GM21367 (cell line): ENCODE measurements around the gene PCDH7.

ENCODE experiments used
- ATAC-seq: cut with Tn5 transposase; IDR thresholded peaks from one replicate; pipeline ENCODE4 v1.9.1; 2021; ENCODE audit not compliant: unreplicated experiment

The PCDH7 gene

DNA sequence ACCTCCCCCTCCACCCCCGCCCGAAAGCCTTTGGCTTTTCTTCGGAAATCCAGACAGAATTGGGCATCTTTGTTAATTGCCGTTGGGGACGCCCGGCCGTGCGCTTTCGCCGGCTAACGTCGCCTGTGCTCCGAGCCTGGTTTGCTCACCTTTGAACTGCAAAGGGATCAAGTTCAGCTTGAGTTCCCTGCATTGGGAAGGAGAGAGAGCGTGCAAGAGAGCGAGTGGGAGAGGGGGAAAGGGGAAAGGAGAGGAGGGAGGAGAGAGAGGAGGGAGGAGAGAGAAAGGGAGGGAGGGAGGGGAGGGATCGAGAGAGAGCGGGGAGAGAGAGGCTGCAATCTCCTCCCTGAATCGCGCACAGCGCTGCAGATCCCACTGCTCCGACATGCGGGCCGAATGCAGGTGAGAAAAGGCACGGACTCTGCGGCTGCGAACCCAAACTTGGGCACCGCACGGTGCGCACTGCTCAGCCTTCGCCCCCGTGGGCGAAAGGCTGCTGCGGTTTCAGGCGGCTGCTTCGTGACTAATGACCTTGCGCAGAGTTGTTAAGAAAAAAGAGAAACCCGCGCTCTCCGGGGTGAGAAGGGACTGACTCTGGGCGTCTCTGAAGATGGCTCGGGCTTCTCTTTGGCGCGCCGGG, at the start of gene PCDH7:
Gene PCDH7 (plus strand): TSS at position 349 of the 640 bp plus-strand sequence. CDS start 1,054 bp downstream, outside the sequence.
- no peak for ATAC-seq

GRCh38 chr4:30671926-30672448, 48.2 kb upstream of the PCDH7 start:
- ATAC-seq, result no peak

GRCh38 chr4:30696191-30696590, 24.0 kb upstream of the PCDH7 start:
- no peak for ATAC-seq

DNA sequence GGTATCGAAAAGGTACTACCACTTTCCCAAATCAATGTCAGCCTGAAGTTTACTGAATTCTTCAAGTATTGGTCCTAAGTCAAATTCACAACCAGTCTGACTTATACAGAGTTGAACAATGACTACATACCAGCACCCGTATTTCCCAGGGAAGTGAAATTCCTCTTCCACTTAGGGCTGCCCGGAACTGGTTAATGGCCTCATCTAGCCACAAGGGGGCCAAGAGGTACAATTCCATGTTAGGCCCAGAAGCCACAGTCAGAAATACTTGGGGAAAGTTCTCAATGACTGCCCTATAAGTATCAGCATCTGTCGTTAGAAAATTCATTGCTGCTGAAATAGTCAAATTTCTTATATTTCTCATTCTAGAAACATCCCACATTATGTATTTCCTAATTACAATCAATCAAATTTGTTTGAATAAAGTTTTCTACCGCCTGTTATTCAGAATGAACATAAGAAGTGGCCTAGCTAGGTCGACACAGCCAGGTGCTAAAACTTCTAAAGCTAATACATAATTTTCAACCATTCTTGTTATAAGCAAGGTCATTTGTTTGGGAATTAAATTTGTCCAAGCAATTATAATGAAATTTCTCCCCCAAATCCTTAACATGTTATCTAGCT, 5.6 kb upstream of the PCDH7 start:
- peak; percentile 69 for ATAC-seq

DNA sequence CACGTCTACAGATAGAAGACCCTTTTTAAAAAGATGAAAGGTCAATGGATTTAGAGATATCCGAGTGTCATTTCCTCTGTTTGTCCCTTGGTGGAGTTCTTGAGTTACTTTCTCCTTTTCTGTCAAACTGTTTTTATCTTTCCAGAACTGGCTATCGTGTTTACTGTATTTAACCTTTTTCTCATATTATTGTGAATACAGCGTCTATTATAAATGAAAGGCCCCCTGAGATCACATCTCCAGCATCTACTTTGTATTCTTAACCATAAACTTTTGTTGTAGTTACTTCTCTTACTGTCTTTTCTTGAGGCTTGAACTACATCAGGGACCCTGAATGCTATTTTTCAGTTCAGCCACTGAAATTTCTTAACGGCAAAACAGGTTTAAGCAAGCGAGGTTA, 4.0 kb upstream of the PCDH7 start:
- ATAC-seq, result no peak

- no peak for ATAC-seq
Measured at GRCh38 chr4:30716681-30717207, 3.4 kb upstream of the PCDH7 start.

DNA sequence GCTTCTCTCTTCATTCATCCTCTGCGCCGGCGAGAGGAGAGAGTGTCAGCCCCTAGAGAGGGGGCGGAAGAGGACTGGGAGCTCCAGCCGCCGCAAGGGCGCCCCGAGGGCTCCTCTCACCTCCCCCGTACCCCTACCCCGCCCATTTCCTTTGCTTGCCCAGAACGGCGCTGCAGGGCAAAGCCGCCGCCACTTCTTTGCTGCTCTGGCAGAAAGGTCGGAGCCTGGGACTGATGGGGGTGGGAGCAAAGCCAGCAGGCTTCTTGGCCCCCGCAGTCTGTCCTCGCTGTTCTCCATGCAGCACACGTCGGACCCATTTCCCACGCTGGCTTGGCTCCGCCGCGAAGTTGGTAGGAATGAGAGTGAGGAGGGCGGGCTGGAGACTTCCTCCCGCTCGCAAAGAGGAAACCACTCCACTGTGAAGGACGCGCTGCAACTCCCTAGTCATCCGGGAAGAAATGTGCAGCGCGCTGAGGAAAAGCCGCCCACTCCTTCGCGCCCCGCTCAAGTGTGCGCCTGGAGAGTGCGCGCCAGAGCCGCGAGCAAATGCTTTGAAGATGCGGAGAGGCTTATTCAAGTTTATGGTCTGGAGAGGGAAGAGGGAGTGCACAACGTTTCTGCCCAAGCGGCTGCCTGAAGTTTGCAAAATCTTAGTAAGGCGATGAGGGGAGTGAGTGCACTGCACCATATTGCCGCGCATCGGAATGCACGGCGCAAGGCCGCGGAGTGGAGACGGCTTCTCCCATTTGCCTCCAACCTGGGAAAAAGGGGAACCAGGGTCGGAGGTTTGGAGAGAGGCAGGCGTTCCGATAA, 2.8 kb upstream of the PCDH7 start:
- no peak for ATAC-seq

GRCh38 chr4:30718021-30718542, 2.1 kb upstream of the PCDH7 start:
- no peak for ATAC-seq

GRCh38 chr4:30718641-30719453, 1.3 kb upstream of the PCDH7 start:
- no peak for ATAC-seq

DNA sequence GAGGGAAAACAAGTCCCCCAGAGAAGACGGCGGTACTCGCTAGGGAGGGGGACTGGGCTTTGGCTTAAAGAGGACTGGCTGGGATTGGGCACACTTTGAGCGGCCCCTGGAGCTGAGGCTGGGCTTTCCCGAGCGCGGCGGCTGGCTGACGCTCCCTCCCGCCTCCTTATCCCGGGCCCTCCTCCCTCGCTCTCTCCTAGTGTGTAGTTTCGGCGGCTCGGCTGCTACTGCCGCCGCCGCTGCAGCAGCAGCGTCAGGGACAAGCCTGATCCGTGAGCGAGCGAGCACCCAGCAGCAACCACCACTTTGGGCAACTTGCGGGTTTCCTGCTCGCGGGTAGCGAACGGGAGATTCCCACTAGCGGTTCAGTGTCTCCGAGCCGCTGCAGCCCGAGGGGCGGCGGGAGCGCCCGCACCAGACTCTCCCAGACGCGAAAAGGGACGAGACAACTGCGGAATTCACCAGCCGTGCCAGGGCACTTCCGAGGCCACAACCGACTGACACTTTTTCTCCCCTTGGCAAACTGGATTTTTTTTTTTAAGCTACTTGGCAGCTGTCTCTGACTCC, 632 bp upstream of the PCDH7 start:
- ATAC-seq, result no peak

GRCh38 chr4:30720661-30721184, 554 bp downstream of the PCDH7 start:
- no peak for ATAC-seq

GRCh38 chr4:30721185-30722091, 1.3 kb downstream of the PCDH7 start:
- ATAC-seq, result no peak

- ATAC-seq, result no peak
Measured at GRCh38 chr4:30722092-30722358, 1.9 kb downstream of the PCDH7 start.

- ATAC-seq, result no peak
Measured at GRCh38 chr4:30722359-30723200, 2.4 kb downstream of the PCDH7 start.

- no peak for ATAC-seq
Measured at GRCh38 chr4:30723201-30723955, 3.2 kb downstream of the PCDH7 start.

- ATAC-seq, result no peak
Measured at GRCh38 chr4:30724247-30724646, 4.1 kb downstream of the PCDH7 start.

DNA sequence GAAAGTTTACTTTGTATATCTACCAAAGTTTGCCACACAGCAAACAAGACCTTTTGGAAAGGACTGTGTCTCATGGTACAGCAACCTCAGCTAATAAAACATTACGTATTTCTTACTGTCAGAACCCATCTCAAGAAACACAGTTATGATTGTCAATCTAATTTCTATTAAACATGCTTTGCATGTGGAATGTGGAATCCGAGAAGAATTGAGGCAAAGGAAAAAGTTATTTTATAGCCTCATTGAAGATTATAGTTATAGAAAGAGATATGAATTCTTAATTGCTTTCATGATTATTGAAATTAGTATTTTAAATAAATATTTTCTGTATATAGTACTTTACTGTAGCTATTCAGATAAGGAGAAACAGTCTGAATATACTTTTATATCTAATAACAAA, 5.4 kb downstream of the PCDH7 start:
- no peak for ATAC-seq
